Left ventricle myocardium inferior (tissue), 1 donor: ENCODE results near the gene CTBS. TPM values are rescaled to one million over a fixed set of nuclear protein-coding genes. Genes with fewer than 3 reads are reported as not detected.
A peak's percentile ranks its signal among the peaks of the same experiment; 100 is the strongest.

Experiments used
- DNase-seq: peaks from one replicate; pipeline ENCODE4 v3.0.0-alpha.2; 2020
- H3K27ac ChIP-seq: fragments of 200-600 bp; replicated peaks from 2 replicates; pipeline ENCODE4 v1.8.0; 2021
- H3K27me3 ChIP-seq: fragments of 200-600 bp; 2 replicates; pipeline ENCODE4 v1.8.0; 2021; ENCODE audit warnings: low read depth
- H3K36me3 ChIP-seq: fragments of 200-600 bp; 2 replicates; pipeline ENCODE4 v1.8.0; 2021
- H3K4me1 ChIP-seq: fragments of 200-600 bp; 2 replicates; pipeline ENCODE4 v1.8.0; 2021
- H3K4me3 ChIP-seq: fragments of 200-600 bp; 2 replicates; pipeline ENCODE4 v1.8.0; 2021; ENCODE audit warnings: mild to moderate bottlenecking, moderate library complexity
- H3K9me3 ChIP-seq: fragments of 200-600 bp; replicated peaks from 2 replicates; pipeline ENCODE4 v1.8.0; 2021
- CTCF ChIP-seq: fragments of 200-600 bp; IDR thresholded peaks from 2 replicates; pipeline ENCODE4 v1.8.0; 2021; ENCODE audit warnings: antibody characterized with exemption, mild to moderate bottlenecking, borderline replicate concordance
- intact Hi-C: fragments of 100-400 bp; cut with micrococcal nuclease; formaldehyde crosslinking; loops from one replicate; pipeline ENCODE4 v1.11.0; 2022
- total RNA-seq: library from RNA; stranded (reverse); fragmentation: NEBNext Ultra II Directional; extraction: Animal tissue kit (Norgen Biotek cat#: 25700); gene quantifications from one replicate; pipeline ENCODE4 v1.2.1, GENCODE V29; 2021
- donor health status: DM: no; HTN: yes; CAD: no; lungs with severe emphysema.

Gene CTBS
- total RNA-seq, 1 donor from 2014 or later, result 6.2 TPM

GRCh38 chr1:84573481-84573966 is 716 bp downstream of the CTBS start:
- DNase-seq, result no peak
- Histone ChIP-seq H3K27ac (peak overlapping the region; percentile 94), H3K27me3 (no peaks in the 10 kb centered on the region), H3K4me1 (peaks cover 28% of the 10 kb centered on the region), H3K36me3 (peaks cover 10% of the 10 kb centered on the region), H3K4me3 (peak overlapping the region; percentile 75), H3K9me3 (no peaks in the 10 kb centered on the region)
- intact Hi-C loops, result no loop called here
- no peak for TF ChIP-seq CTCF

DNA sequence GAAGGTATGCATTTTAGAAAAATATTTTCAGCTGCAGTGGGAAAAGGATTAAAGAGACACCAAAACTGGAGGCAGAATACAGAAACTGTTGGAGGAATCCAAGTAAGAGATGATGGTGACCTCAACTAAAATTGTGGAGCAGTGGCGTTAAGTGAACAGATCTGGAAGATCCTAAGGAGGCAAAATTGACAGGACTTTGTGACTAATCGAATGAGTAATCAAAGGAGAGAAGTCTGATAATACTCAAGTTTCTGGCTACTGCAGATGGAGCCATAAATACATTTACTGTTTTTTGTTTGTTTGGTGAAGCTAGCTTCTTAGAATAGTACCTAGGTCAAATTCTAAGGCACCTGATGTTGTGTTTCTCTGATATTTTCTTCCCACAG is 3.1 kb downstream of the CTBS start:
- TF ChIP-seq CTCF, result no peak
- DNase-seq, result no peak
- H3K27me3 ChIP-seq, result no peaks in the 10 kb centered on the region
- no peak overlapping the region for H3K4me3 ChIP-seq
- H3K36me3 ChIP-seq, result peaks cover 12% of the 10 kb centered on the region
- H3K27ac ChIP-seq, result no peak overlapping the region
- no peaks in the 10 kb centered on the region for H3K9me3 ChIP-seq
- intact Hi-C loops, result no loop called here
- peaks cover 28% of the 10 kb centered on the region for H3K4me1 ChIP-seq

DNA sequence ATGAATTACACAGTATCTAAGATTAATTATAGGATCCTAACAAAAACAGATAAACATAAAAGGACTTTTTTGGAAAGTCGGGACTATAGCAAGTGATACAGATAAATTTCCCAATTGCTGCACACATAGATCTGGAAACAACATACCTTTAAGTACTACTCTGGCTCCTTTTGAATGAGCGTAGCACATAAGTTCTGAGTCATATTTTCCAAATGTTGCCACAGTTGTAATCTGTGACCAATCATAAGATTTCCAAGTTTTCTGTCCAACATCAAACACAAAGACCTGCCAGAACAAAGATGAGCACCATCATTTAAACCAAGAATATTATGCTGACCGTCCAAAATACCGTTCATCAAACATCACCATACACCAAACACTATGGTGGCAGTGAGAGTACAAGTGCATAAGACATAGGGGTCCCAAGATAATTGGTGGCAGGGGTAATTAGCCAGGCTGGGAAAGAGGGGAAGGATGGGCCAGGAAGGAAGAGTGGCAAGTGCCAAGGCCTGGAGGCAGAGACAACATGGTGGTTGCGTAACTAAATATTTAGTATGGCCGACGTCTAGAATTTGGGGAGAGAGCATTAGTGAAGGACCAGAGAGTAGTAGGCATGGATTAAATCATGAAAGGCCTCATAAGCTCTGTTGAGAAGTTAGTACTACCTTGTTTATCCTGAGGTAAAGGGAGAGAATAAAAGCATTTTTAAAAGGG is 3.6 kb downstream of the CTBS start:
- DNase-seq, result no peak
- no peaks in the 10 kb centered on the region for H3K27me3 ChIP-seq
- H3K4me1 ChIP-seq, result peaks cover 28% of the 10 kb centered on the region
- H3K36me3 ChIP-seq, result peaks cover 12% of the 10 kb centered on the region
- intact Hi-C loops, result no loop called here
- no peaks in the 10 kb centered on the region for H3K9me3 ChIP-seq
- no peak overlapping the region for H3K27ac ChIP-seq
- no peak overlapping the region for H3K4me3 ChIP-seq
- no peak for TF ChIP-seq CTCF

DNA sequence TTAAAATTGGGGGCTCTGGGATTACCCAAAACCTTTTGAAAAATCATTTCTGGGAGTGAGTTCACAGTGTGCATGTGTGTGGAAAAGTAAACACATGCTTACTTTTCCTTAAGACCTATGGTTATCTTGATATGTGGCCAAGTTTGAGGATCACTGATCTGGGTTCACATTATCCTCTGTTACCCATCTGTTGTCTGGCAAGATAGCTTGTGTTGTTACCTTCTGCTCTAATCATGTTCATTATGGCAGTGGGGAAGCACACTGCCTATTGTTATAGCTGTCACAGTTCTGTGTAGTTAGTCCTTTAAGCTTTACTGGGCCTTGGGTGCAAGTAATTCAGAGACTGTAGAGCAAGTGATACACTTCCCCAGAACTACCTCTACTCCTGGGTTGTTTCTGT is 5.0 kb downstream of the CTBS start:
- peaks cover 23% of the 10 kb centered on the region for H3K4me1 ChIP-seq
- no peak overlapping the region for H3K4me3 ChIP-seq
- no peak overlapping the region for H3K27ac ChIP-seq
- no peaks in the 10 kb centered on the region for H3K27me3 ChIP-seq
- intact Hi-C loops, result no loop called here
- DNase-seq, result no peak
- peaks cover 20% of the 10 kb centered on the region for H3K36me3 ChIP-seq
- no peaks in the 10 kb centered on the region for H3K9me3 ChIP-seq
- no peak for TF ChIP-seq CTCF

DNA sequence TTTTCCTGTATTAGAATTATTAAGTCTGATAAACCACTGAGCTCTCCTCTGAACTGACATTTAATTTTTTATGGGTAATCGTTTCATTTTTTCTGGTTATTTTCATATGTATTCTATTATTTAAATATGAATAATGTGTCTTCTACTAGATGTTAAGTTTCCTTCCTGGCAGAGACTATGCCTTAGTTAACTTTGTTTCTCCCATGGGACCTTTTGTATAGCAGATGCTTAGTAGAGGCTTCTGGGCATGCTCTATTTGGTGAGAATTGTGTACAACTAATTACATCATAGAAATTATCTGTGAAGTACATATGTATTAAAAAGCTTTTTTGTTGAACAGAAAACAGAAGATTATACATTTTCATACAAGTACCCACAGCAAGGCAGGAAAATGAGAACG is 23.4 kb downstream of the CTBS start:
- Histone ChIP-seq H3K27me3 (no peaks in the 10 kb centered on the region), H3K36me3 (peaks cover 26% of the 10 kb centered on the region), H3K9me3 (no peaks in the 10 kb centered on the region), H3K4me3 (no peak overlapping the region), H3K4me1 (no peaks in the 10 kb centered on the region), H3K27ac (no peak overlapping the region)
- no peak for DNase-seq
- intact Hi-C loops, result no loop called here
- no peak for TF ChIP-seq CTCF
